ENCODE measurements around the gene TEKT5.

- no peak for TF ChIP-seq EZH2phosphoT487 (conservative IDR thresholded peaks at IDR 0.05; ENCODE audit: low read length)
- TF ChIP-seq, protein P1, sequence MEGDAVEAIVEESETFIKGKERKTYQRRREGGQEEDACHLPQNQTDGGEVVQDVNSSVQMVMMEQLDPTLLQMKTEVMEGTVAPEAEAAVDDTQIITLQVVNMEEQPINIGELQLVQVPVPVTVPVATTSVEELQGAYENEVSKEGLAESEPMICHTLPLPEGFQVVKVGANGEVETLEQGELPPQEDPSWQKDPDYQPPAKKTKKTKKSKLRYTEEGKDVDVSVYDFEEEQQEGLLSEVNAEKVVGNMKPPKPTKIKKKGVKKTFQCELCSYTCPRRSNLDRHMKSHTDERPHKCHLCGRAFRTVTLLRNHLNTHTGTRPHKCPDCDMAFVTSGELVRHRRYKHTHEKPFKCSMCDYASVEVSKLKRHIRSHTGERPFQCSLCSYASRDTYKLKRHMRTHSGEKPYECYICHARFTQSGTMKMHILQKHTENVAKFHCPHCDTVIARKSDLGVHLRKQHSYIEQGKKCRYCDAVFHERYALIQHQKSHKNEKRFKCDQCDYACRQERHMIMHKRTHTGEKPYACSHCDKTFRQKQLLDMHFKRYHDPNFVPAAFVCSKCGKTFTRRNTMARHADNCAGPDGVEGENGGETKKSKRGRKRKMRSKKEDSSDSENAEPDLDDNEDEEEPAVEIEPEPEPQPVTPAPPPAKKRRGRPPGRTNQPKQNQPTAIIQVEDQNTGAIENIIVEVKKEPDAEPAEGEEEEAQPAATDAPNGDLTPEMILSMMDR (IDR thresholded peaks at IDR 0.05; ENCODE audit: insufficient read depth, low read length, poor library complexity, severe bottlenecking): no peak
Measured at GRCh38 chr16:10624527-10624926, 70.2 kb downstream of the TEKT5 start.

Data from SU-DHL-6 (cell line).